Measurements from ENCODE around the gene F2RL3.

F2RL3 gene

GRCh38 chr19:16875584-16876555 is 12.9 kb upstream of the F2RL3 start:
- no peak for DNase-seq

GRCh38 chr19:16876904-16877361 is 11.9 kb upstream of the F2RL3 start:
- no peak for DNase-seq

DNA sequence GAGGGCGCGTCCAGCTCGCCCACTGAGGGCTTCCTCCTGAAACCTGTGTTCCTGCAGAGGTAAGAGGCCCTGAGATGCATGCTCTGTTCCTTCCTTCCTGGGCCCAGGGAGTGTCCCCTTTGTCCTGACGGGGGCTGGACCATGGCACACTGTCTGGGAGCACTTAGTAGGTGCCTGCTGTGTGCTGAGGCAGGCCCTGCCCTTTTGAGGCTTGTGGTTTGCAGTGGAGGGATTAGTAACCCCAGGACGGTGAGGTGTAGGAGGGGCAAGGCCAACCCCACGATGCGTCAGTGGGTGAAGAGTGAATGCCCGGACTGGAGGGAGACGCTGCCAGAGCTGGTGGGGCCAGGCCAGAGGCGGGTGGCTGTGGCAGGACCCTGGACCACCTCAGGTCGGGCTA is 11.2 kb upstream of the F2RL3 start:
- DNase-seq, result no peak

- DNase-seq, result no peak
Measured at GRCh38 chr19:16878181-16878965, 10.4 kb upstream of the F2RL3 start.

DNA sequence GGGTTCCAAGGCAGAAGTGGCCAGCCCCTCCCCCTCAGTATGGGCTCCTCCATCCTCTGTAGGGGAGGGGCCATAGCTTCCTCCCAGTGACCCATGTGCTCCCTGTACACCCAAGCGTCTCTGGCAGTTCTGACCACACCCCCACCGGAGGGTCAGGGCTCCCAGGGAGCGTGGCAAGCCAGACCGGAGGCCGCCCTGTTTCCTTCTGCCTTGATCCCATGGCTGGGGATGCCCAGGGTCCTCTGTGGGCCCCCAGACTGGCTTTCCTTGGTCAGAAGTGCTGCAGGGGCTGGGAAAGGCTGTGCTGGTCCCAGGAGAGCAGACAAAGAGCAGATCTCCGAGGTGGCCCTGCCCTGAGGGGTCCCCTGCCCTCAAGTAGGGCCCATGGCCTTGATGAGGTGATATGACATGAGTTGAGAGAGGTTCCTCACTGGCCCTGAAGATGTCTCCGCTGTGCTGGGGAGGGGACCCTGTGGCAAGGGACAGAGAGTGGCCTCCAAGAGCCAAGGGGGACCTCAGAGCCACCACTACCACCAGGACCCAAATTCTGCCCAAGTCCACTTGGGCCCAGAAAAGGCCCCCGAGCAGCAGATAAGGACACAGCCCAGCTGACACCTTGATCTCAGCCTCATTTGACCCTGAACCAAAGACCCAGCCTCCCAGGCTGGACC is 7.8 kb upstream of the F2RL3 start:
- DNase-seq, result no peak

GRCh38 chr19:16882146-16882545 is 6.7 kb upstream of the F2RL3 start:
- no peak for DNase-seq

- DNase-seq, result no peak
Measured at GRCh38 chr19:16883522-16883921, 5.3 kb upstream of the F2RL3 start.

GRCh38 chr19:16885166-16885565 is 3.6 kb upstream of the F2RL3 start:
- DNase-seq, result no peak

DNA sequence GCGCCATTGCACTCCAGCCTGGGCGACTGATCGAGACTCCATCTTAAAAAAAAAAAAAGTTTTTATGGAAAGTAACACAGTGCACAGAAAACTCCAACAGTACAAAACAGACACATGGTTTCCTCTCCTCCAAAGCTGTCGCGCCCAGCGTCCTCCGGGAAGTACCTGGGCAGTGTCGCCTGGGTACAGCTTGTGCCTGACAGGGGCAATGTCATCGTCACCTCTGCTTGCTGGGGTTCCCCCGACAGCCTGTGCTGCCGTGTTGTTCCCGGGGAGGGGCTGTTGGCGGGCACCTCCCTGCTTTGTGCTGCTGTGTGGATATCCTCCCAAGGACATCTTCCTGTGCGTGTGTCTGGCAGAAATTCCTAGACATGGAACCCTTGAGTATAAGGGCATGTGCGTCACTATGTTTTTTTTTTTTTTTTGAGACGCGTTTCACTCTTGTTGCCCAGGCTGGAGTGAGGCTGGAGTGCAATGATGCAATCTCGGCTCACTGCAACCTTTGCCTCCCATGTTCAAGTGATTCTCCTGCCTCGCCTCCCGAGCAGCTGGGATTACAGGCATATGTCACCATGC is 2.4 kb upstream of the F2RL3 start:
- DNase-seq, result no peak

- DNase-seq, result no peak
Measured at GRCh38 chr19:16887353-16888265, 1.2 kb upstream of the F2RL3 start.

DNA sequence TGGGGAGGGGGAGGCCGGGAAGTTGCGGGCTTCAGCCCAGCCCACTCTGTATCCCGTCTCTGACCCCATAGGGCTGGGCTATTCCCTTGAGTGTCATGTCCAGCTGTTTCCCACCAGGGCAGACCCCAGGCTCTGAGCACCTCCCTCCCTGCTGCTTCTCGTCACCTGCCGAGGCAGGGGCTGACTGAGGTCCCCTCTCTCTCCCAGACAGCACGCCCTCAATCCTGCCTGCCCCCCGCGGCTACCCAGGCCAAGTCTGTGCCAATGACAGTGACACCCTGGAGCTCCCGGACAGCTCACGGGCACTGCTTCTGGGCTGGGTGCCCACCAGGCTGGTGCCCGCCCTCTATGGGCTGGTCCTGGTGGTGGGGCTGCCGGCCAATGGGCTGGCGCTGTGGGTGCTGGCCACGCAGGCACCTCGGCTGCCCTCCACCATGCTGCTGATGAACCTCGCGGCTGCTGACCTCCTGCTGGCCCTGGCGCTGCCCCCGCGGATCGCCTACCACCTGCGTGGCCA is 625 bp downstream of the F2RL3 start:
- DNase-seq, result no peak

- no peak for DNase-seq
Measured at GRCh38 chr19:16889883-16890460, 1.2 kb downstream of the F2RL3 start.

- DNase-seq, result no peak
Measured at GRCh38 chr19:16890461-16891184, 1.8 kb downstream of the F2RL3 start.

DNA sequence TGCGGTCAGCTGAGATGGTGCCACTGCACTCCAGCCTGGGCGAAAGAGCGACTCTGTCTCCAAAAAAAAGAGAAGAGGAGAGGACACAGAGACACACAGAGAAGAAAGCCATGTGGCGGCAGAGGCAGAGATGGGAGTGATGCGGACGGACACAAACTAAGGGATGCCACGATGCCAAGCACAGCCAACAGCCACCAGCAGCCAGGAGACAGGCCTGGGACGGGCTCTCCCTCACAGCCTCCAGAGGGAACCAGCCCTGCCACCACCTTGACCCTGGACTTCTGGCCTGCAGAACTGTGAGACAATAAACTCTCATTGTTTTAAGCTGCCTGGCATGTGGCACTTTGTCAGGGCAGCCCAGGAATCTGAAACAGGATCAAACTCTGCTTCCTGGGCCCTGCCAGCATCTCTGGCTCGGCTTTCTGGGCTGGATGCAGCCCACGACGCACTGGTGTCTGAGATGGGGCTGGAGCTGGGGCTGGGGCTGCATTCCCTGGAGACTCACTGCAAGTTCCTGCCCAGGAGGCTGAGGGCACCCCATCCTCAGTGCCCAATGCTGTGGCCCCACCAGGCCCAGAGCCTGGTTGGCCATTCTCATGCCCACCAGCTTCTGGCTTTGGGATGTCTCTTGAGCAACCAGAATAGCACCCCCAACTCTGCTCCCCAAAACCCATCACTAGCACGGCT is 3.0 kb downstream of the F2RL3 start:
- no peak for DNase-seq

GRCh38 chr19:16892436-16892835 is 3.6 kb downstream of the F2RL3 start:
- no peak for DNase-seq

- DNase-seq, result no peak
Measured at GRCh38 chr19:16892868-16893685, 4.3 kb downstream of the F2RL3 start.

- peak in 1 of 3 donors; percentile 45 for DNase-seq
Measured at GRCh38 chr19:16893686-16893989, 4.8 kb downstream of the F2RL3 start.

- DNase-seq, result no peak
Measured at GRCh38 chr19:16894080-16894479, 5.3 kb downstream of the F2RL3 start.
